Measurements from ENCODE around the gene C16orf90. TPM values are rescaled to one million over a fixed set of nuclear protein-coding genes. Genes with fewer than 3 reads are reported as not detected.
A peak's percentile ranks its signal among the peaks of the same experiment; 100 is the strongest.

C16orf90 gene
- polyA plus RNA-seq, 1 of the 3 experiments (the other 2 are of a cell fraction), result not detected

GRCh38 chr16:3485821-3486505 is 9.3 kb downstream of the C16orf90 start:
- no peak overlapping the region for H3K4me3 ChIP-seq (ENCODE audit: low read depth in 2 of 2, low read length in 1 of 2)
- no peak overlapping the region for H2AFZ ChIP-seq (ENCODE audit: low read depth)
- H3K79me2 ChIP-seq (ENCODE audit: insufficient read depth), result peaks cover 7% of the 10 kb centered on the region; the same call in 1 of the 2 replicates
- H3K4me2 ChIP-seq, result no peak overlapping the region
- DNase-seq, result peak; percentile 21
- no peaks in the 10 kb centered on the region for H3F3A ChIP-seq (replicated peaks; ENCODE audit: insufficient read depth)
- peaks cover 8% of the 10 kb centered on the region for H4K20me1 ChIP-seq (ENCODE audit: insufficient read depth)
- TF ChIP-seq RCOR1 (IDR thresholded peaks at IDR 0.05; ENCODE audit: low read length), result no peak
- TF ChIP-seq SMC3 (IDR thresholded peaks at IDR 0.05; ENCODE audit: low read depth, low read length), result no peak
- no peak for TF ChIP-seq RXRA (IDR thresholded peaks at IDR 0.05; ENCODE audit: borderline replicate concordance, low read depth)
- TF ChIP-seq USF1 (IDR thresholded peaks at IDR 0.05; ENCODE audit: borderline replicate concordance, low read depth), result no peak
- no peak for TF ChIP-seq TCF12 (IDR thresholded peaks at IDR 0.05)
- TF ChIP-seq TAF1 (IDR thresholded peaks at IDR 0.05; ENCODE audit: borderline replicate concordance, low read depth, low read length), result no peak
- TF ChIP-seq, protein P1, sequence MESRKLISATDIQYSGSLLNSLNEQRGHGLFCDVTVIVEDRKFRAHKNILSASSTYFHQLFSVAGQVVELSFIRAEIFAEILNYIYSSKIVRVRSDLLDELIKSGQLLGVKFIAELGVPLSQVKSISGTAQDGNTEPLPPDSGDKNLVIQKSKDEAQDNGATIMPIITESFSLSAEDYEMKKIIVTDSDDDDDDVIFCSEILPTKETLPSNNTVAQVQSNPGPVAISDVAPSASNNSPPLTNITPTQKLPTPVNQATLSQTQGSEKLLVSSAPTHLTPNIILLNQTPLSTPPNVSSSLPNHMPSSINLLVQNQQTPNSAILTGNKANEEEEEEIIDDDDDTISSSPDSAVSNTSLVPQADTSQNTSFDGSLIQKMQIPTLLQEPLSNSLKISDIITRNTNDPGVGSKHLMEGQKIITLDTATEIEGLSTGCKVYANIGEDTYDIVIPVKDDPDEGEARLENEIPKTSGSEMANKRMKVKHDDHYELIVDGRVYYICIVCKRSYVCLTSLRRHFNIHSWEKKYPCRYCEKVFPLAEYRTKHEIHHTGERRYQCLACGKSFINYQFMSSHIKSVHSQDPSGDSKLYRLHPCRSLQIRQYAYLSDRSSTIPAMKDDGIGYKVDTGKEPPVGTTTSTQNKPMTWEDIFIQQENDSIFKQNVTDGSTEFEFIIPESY (IDR thresholded peaks at IDR 0.05; ENCODE audit: borderline replicate concordance, low read depth), result no peak
- TF ChIP-seq, protein P2, sequence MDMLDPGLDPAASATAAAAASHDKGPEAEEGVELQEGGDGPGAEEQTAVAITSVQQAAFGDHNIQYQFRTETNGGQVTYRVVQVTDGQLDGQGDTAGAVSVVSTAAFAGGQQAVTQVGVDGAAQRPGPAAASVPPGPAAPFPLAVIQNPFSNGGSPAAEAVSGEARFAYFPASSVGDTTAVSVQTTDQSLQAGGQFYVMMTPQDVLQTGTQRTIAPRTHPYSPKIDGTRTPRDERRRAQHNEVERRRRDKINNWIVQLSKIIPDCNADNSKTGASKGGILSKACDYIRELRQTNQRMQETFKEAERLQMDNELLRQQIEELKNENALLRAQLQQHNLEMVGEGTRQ (IDR thresholded peaks at IDR 0.05; ENCODE audit: borderline replicate concordance, low read depth, low read length), result no peak
- TF ChIP-seq, protein P3, sequence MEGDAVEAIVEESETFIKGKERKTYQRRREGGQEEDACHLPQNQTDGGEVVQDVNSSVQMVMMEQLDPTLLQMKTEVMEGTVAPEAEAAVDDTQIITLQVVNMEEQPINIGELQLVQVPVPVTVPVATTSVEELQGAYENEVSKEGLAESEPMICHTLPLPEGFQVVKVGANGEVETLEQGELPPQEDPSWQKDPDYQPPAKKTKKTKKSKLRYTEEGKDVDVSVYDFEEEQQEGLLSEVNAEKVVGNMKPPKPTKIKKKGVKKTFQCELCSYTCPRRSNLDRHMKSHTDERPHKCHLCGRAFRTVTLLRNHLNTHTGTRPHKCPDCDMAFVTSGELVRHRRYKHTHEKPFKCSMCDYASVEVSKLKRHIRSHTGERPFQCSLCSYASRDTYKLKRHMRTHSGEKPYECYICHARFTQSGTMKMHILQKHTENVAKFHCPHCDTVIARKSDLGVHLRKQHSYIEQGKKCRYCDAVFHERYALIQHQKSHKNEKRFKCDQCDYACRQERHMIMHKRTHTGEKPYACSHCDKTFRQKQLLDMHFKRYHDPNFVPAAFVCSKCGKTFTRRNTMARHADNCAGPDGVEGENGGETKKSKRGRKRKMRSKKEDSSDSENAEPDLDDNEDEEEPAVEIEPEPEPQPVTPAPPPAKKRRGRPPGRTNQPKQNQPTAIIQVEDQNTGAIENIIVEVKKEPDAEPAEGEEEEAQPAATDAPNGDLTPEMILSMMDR (IDR thresholded peaks at IDR 0.05), result no peak
- no peak for TF ChIP-seq PBX3 (IDR thresholded peaks at IDR 0.05)
- no peak for TF ChIP-seq MXI1 (IDR thresholded peaks at IDR 0.05; ENCODE audit: low read depth, low read length)
- TF ChIP-seq RFX5 (IDR thresholded peaks at IDR 0.05; ENCODE audit: low read length), result no peak
- no peak for TF ChIP-seq RAD21 (IDR thresholded peaks at IDR 0.05; ENCODE audit: low read length)
- TF ChIP-seq GABPA (IDR thresholded peaks at IDR 0.05; ENCODE audit: low read depth), result no peak
- TF ChIP-seq FOSL2 (IDR thresholded peaks at IDR 0.05; ENCODE audit: borderline replicate concordance, low read depth), result no peak
- no peak for TF ChIP-seq IRF3 (IDR thresholded peaks at IDR 0.05; ENCODE audit: low read depth, low read length)
- TF ChIP-seq YY1 (IDR thresholded peaks at IDR 0.05; ENCODE audit: low read depth), result no peak
- no peak for TF ChIP-seq MAX (IDR thresholded peaks at IDR 0.05; ENCODE audit: low read depth)
- TF ChIP-seq NRF1 (IDR thresholded peaks at IDR 0.05; ENCODE audit: low read depth, low read length), result no peak
- no peak for TF ChIP-seq FOXJ3 (CRISPR knock-in tag; IDR thresholded peaks at IDR 0.05)
- H3K9me3 ChIP-seq, result no peaks in the 10 kb centered on the region
- no peak overlapping the region for H3K27ac ChIP-seq (ENCODE audit: low read depth in 2 of 2, low read length in 1 of 2)
- H3K27me3 ChIP-seq (ENCODE audit: insufficient read depth), result no peaks in the 10 kb centered on the region
- no peaks in the 10 kb centered on the region for H3K9me2 ChIP-seq
- CTCF ChIA-PET, result no interaction called here
- peaks cover 0 to 20% of the 10 kb centered on the region in 2 experiments; a peak in 1 of 4 replicates for H3K4me1 ChIP-seq (ENCODE audit: control insufficient read depth in 1 of 2, insufficient read depth in 2 of 2, low read depth in 1 of 2, low read length in 1 of 2)
- POLR2A ChIA-PET, result no interaction called here
- H3K9ac ChIP-seq, result no peak overlapping the region
- 91% methylated on average over 11 of the region's 20 CpGs for WGBS (ENCODE audit: low lambda C conversion rate)
- peaks cover 9 to 61% of the 10 kb centered on the region in 2 experiments for H3K36me3 ChIP-seq (replicated peaks in 1 of 2; ENCODE audit: control insufficient read depth in 1 of 2, insufficient read depth in 2 of 2, low read length in 1 of 2)

All from SK-N-SH (cell line).